OCI-LY7 (cell line): ENCODE results near the gene CPNE4. TPM values are rescaled to one million over a fixed set of nuclear protein-coding genes. Genes with fewer than 3 reads are reported as not detected.

Experiments
- BruUV-seq: library from RNA; stranded (reverse); fragments of 400-500 nt; replicated peaks from 2 replicates; lab custom pipeline; 2021; lab: Mats Ljungman, UMichigan
- CTCF ChIA-PET: fragments of 300-600 bp; sonication (Branson Sonifier 250); formaldehyde crosslinking; loops from one replicate; lab custom pipeline; 2022; ENCODE audit warnings: antibody characterized with exemption; ENCODE audit not compliant: unreplicated experiment; lab: Charles Lee
- POLR2A ChIA-PET: fragments of 300-600 bp; sonication (Branson Sonifier 250); formaldehyde crosslinking; loops from one replicate; lab custom pipeline; 2022; ENCODE audit warnings: antibody characterized with exemption; lab: Charles Lee
- DNase-seq: peaks from one replicate; pipeline ENCODE4 v3.0.0-alpha.2; 2015; ENCODE audit warnings: low spot score
- H2AFZ ChIP-seq: fragments of 200-600 bp; sonication (generic), shearing (Covaris generic); 2 replicates; pipeline ENCODE4 v1.6.1; 2014; ENCODE audit warnings: mild to moderate bottlenecking, antibody characterized with exemption, low read length, moderate library complexity
- H3K27ac ChIP-seq: fragments of 200-600 bp; sonication (generic); 2 replicates; pipeline ENCODE4 v1.5.1; 2014; ENCODE audit warnings: mixed run types, low read depth, mild to moderate bottlenecking, moderate library complexity, low read length, inconsistent platforms; ENCODE audit not compliant: poor library complexity, severe bottlenecking
- H3K36me3 ChIP-seq: fragments of 200-600 bp; sonication (generic); 2 replicates; pipeline ENCODE4 v1.6.1; 2014; ENCODE audit warnings: mild to moderate bottlenecking, antibody characterized with exemption, low read length, moderate library complexity, mixed read lengths; ENCODE audit not compliant: insufficient read depth
- H3K4me1 ChIP-seq: fragments of 200-600 bp; sonication (generic); 2 replicates; pipeline ENCODE4 v1.5.1; 2014; ENCODE audit warnings: mild to moderate bottlenecking, low read length; ENCODE audit not compliant: insufficient read depth, poor library complexity, severe bottlenecking
- H3K4me2 ChIP-seq: fragments of 200-600 bp; sonication (generic); 2 replicates; pipeline ENCODE4 v1.6.1; 2014; ENCODE audit warnings: mild to moderate bottlenecking, low read length
- H3K4me3 ChIP-seq: fragments of 200-600 bp; sonication (generic); 2 replicates; pipeline ENCODE4 v1.5.1; 2014; ENCODE audit warnings: mild to moderate bottlenecking, low read depth, low read length; ENCODE audit not compliant: poor library complexity, severe bottlenecking
- H3K79me2 ChIP-seq: fragments of 200-600 bp; sonication (generic); 2 replicates; pipeline ENCODE4 v1.6.1; 2016; ENCODE audit warnings: low read depth, mild to moderate bottlenecking, low read length, moderate library complexity, mixed read lengths; ENCODE audit not compliant: insufficient read depth
- H3K9me2 ChIP-seq: fragments of 200-600 bp; sonication (generic); 2 replicates; pipeline ENCODE4 v1.6.1; 2016; ENCODE audit warnings: mild to moderate bottlenecking, low read length, mixed read lengths; ENCODE audit not compliant: insufficient read depth
- H3K9me3 ChIP-seq: fragments of 200-600 bp; sonication (generic); 2 replicates; pipeline ENCODE4 v1.6.1; 2014; ENCODE audit warnings: mild to moderate bottlenecking, mixed run types, low read length, mixed read lengths
- H4K20me1 ChIP-seq: fragments of 200-600 bp; sonication (generic); 2 replicates; pipeline ENCODE4 v1.6.1; 2014; ENCODE audit warnings: mild to moderate bottlenecking, antibody characterized with exemption, low read length, moderate library complexity, mixed read lengths; ENCODE audit not compliant: insufficient read depth
- CTCF ChIP-seq: fragments of 200-600 bp; sonication (generic); conservative IDR thresholded peaks from 2 replicates; pipeline ENCODE4 v1.5.1; 2014; ENCODE audit warnings: mild to moderate bottlenecking, antibody characterized with exemption, low read length, moderate library complexity, mixed read lengths
- EZH2phosphoT487 ChIP-seq: fragments of 200-600 bp; sonication (generic); IDR thresholded peaks from 2 replicates; pipeline ENCODE4 v1.6.1; 2018; ENCODE audit warnings: low read depth, borderline replicate concordance, mild to moderate bottlenecking, mixed run types, antibody characterized with exemption, low read length, moderate library complexity, mixed read lengths
- intact Hi-C: fragments of 100-400 bp; cut with micrococcal nuclease; formaldehyde crosslinking; loops from one replicate; pipeline ENCODE4 v1.10.0; 2022; ENCODE audit not compliant: unreplicated experiment
- total RNA-seq, 2 experiments: library from RNA; depleted of rRNA in 1 of 2; stranded (reverse); fragments of >200 nt in 1 of 2; shearing (Covaris generic) in 1 of 2; gene quantifications; 2 replicates each; pipeline ENCODE4 v1.2.3, GENCODE V29; 2014 to 2022

The CPNE4 gene
- total RNA-seq, 2 experiments from 2014 or later: not detected

DNA sequence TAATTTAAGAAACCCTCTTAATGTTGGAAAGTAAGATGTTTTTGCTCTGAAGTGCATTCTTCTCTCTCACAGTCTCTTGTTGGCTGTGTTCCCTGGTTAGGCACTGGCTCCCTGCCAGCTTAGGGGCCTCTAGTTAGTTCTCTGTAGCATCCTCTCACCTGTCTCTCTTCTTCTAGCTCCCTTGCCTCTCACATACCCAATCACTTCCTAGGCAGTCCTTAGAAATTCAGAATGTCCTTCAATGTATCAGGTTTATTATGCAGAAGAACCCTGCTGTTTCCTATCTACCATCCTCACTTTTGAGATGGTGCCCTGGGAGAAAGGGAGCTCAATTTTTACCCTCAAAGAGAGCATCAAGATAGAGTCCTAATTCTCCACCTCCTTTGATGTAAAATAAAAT lies 36.2 kb upstream of the CPNE4 start:
- TF ChIP-seq EZH2phosphoT487 (no peak), CTCF (no peak)
- Histone ChIP-seq H3K4me2 (no peak overlapping the region), H3K9me3 (no peaks in the 10 kb centered on the region), H3K9me2 (no peaks in the 10 kb centered on the region), H3K27ac (no peak overlapping the region), H4K20me1 (no peaks in the 10 kb centered on the region), H2AFZ (no peak overlapping the region), H3K36me3 (no peaks in the 10 kb centered on the region), H3K4me3 (no peak overlapping the region), H3K4me1 (no peaks in the 10 kb centered on the region), H3K79me2 (no peaks in the 10 kb centered on the region)
- BruUV-seq: no TSS peak
- no peak for DNase-seq
- CTCF ChIA-PET: no interaction called here
- intact Hi-C loops: no loop called here
- POLR2A ChIA-PET: interaction anchor here (0.8 kb wide), 1 partner anchor 48 kb away, joined by 3 read pairs; no protein-coding TSS in a partner anchor

- ChIA-PET CTCF (no interaction called here), POLR2A (no interaction called here)
- H3K4me2 ChIP-seq: no peak overlapping the region
- no TSS peak for BruUV-seq
- no peak overlapping the region for H3K4me3 ChIP-seq
- no peaks in the 10 kb centered on the region for H3K9me3 ChIP-seq
- no peaks in the 10 kb centered on the region for H4K20me1 ChIP-seq
- H3K79me2 ChIP-seq: no peaks in the 10 kb centered on the region
- H3K9me2 ChIP-seq: 0 out of 2 replicates have a peak, but pooled peaks cover 5% of the 10 kb centered on the region
- TF ChIP-seq CTCF (no peak), EZH2phosphoT487 (no peak)
- H3K27ac ChIP-seq: no peak overlapping the region
- no peaks in the 10 kb centered on the region for H3K36me3 ChIP-seq
- intact Hi-C loops: no loop called here
- H2AFZ ChIP-seq: no peak overlapping the region
- H3K4me1 ChIP-seq: no peaks in the 10 kb centered on the region
- no peak for DNase-seq
Measured at GRCh38 chr3:132064114-132064513, 29.3 kb upstream of the CPNE4 start.

DNA sequence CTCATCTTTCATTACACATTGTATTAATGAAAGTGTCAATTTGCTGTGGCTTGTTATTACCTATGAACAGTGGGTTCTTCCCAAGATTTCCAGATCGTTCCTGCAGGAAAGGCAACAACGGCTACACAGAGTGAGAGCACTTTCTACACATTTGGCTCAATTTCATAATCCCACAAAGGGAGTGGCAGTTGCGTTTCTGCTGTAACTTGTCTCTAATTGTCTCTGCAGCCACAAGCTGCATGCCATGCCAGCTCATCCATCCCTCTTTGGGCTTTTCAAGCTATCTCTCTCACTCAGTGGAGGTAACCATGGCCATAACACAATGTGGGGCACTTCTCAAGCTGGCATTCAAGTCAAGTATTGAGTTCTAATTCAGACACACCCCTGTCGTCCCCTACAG lies 27.7 kb upstream of the CPNE4 start:
- intact Hi-C loops: no loop called here
- no peak for DNase-seq
- H3K4me3 ChIP-seq: no peak overlapping the region
- no peaks in the 10 kb centered on the region for H4K20me1 ChIP-seq
- no peaks in the 10 kb centered on the region for H3K9me3 ChIP-seq
- no peak for TF ChIP-seq CTCF
- TF ChIP-seq EZH2phosphoT487: no peak
- no TSS peak for BruUV-seq
- H3K9me2 ChIP-seq: 0 out of 2 replicates have a peak, but pooled peaks cover 5% of the 10 kb centered on the region
- H3K4me1 ChIP-seq: no peaks in the 10 kb centered on the region
- no peak overlapping the region for H2AFZ ChIP-seq
- ChIA-PET CTCF (no interaction called here), POLR2A (no interaction called here)
- H3K36me3 ChIP-seq: no peaks in the 10 kb centered on the region
- H3K79me2 ChIP-seq: no peaks in the 10 kb centered on the region
- H3K4me2 ChIP-seq: no peak overlapping the region
- H3K27ac ChIP-seq: no peak overlapping the region
